Measurements from ENCODE around the gene ETV2. TPM values are rescaled to one million over a fixed set of nuclear protein-coding genes. Genes with fewer than 3 reads are reported as not detected.
"Not testable (repeated sequence)": the region's sequence is repeated elsewhere in the genome, so short reads cannot be mapped to it uniquely, and the experiment has no call there.

ETV2 gene
- total RNA-seq, 2 experiments from 2014 or later, result 0.25 to 1.7 TPM

- Histone ChIP-seq H3K4me1 (ENCODE audit: insufficient read depth, low read length, poor library complexity, severe bottlenecking) (peaks cover 16% of the 10 kb centered on the region), H2AFZ (ENCODE audit: low read length) (no peak overlapping the region), H3K4me3 (ENCODE audit: low read depth, low read length, poor library complexity, severe bottlenecking) (no peak overlapping the region), H3K36me3 (ENCODE audit: insufficient read depth, low read length) (peaks cover 47% of the 10 kb centered on the region), H4K20me1 (ENCODE audit: insufficient read depth, low read length) (0 out of 2 replicates have a peak, but pooled peaks cover 5% of the 10 kb centered on the region), H3K79me2 (ENCODE audit: insufficient read depth, low read depth, low read length) (peaks cover 33% of the 10 kb centered on the region), H3K9me2 (ENCODE audit: insufficient read depth, low read length) (no peaks in the 10 kb centered on the region), H3K27ac (ENCODE audit: low read depth, low read length, poor library complexity, severe bottlenecking) (no peak overlapping the region), H3K9me3 (ENCODE audit: low read length) (no peaks in the 10 kb centered on the region), H3K4me2 (ENCODE audit: low read length) (peak overlapping the region; percentile 84; the same call in 1 of the 2 replicates)
- BruUV-seq (replicated peaks), result no TSS peak
- TF ChIP-seq CTCF (conservative IDR thresholded peaks at IDR 0.05; ENCODE audit: low read length) (no peak), EZH2phosphoT487 (IDR thresholded peaks at IDR 0.05; ENCODE audit: borderline replicate concordance, low read depth, low read length) (no peak)
- DNase-seq (ENCODE audit: low spot score), result no peak
- POLR2A ChIA-PET, result no interaction called here
- CTCF ChIA-PET (ENCODE audit: unreplicated experiment), result no interaction called here
- intact Hi-C loops (cut with micrococcal nuclease; ENCODE audit: unreplicated experiment), result no loop called here
Observed at GRCh38 chr19:35650581-35650980, 9.0 kb downstream of the ETV2 start.

- H4K20me1 ChIP-seq (ENCODE audit: insufficient read depth, low read length); DNase-seq (ENCODE audit: low spot score); H3K4me1 ChIP-seq (ENCODE audit: insufficient read depth, low read length, poor library complexity, severe bottlenecking); H3K27ac ChIP-seq (ENCODE audit: low read depth, low read length, poor library complexity, severe bottlenecking); CTCF ChIA-PET (ENCODE audit: unreplicated experiment); BruUV-seq (replicated peaks); H3K4me3 ChIP-seq (ENCODE audit: low read depth, low read length, poor library complexity, severe bottlenecking); intact Hi-C loops (cut with micrococcal nuclease; ENCODE audit: unreplicated experiment); H3K9me2 ChIP-seq (ENCODE audit: insufficient read depth, low read length); H3K4me2 ChIP-seq (ENCODE audit: low read length); H3K9me3 ChIP-seq (ENCODE audit: low read length); H2AFZ ChIP-seq (ENCODE audit: low read length): not testable (repeated sequence)
- POLR2A ChIA-PET, result interaction anchor here (1.0 kb wide), 1 partner anchor 11 kb away, joined by 3 read pairs; no protein-coding TSS in a partner anchor
- H3K36me3 ChIP-seq (ENCODE audit: insufficient read depth, low read length), result peaks cover 82% of the 10 kb centered on the region
- peaks cover 16% of the 10 kb centered on the region for H3K79me2 ChIP-seq (ENCODE audit: insufficient read depth, low read depth, low read length)
Observed at GRCh38 chr19:35654828-35655227, 13.3 kb downstream of the ETV2 start.

GRCh38 chr19:35655600-35655999 is 14.1 kb downstream of the ETV2 start:
- Histone ChIP-seq H4K20me1 (ENCODE audit: insufficient read depth, low read length) (no peaks in the 10 kb centered on the region), H2AFZ (ENCODE audit: low read length) (no peak overlapping the region), H3K4me2 (ENCODE audit: low read length) (no peak overlapping the region), H3K4me3 (ENCODE audit: low read depth, low read length, poor library complexity, severe bottlenecking) (no peak overlapping the region), H3K9me2 (ENCODE audit: insufficient read depth, low read length) (no peaks in the 10 kb centered on the region), H3K27ac (ENCODE audit: low read depth, low read length, poor library complexity, severe bottlenecking) (no peak overlapping the region), H3K36me3 (ENCODE audit: insufficient read depth, low read length) (peaks cover 81% of the 10 kb centered on the region), H3K4me1 (ENCODE audit: insufficient read depth, low read length, poor library complexity, severe bottlenecking) (peaks cover 2% of the 10 kb centered on the region), H3K9me3 (ENCODE audit: low read length) (no peaks in the 10 kb centered on the region), H3K79me2 (ENCODE audit: insufficient read depth, low read depth, low read length) (peaks cover 8% of the 10 kb centered on the region)
- DNase-seq (ENCODE audit: low spot score), result no peak
- intact Hi-C loops (cut with micrococcal nuclease; ENCODE audit: unreplicated experiment), result no loop called here
- TF ChIP-seq CTCF (conservative IDR thresholded peaks at IDR 0.05; ENCODE audit: low read length), result no peak
- no peak for TF ChIP-seq EZH2phosphoT487 (IDR thresholded peaks at IDR 0.05; ENCODE audit: borderline replicate concordance, low read depth, low read length)
- CTCF ChIA-PET (ENCODE audit: unreplicated experiment), result interaction anchor here (0.7 kb wide), 1 partner anchor 164 kb away, joined by 3 read pairs; no protein-coding TSS in a partner anchor
- POLR2A ChIA-PET, result interaction anchor here (0.7 to 2.9 kb wide), 2 partner anchors 7 to 1068 kb away, joined by 4 to 7 read pairs; partner anchors contain the start of gene COX6B1
- no TSS peak for BruUV-seq (replicated peaks)

Measured in OCI-LY7 (cell line).